ENCODE results near the gene SIT1. TPM values are rescaled to one million over a fixed set of nuclear protein-coding genes. Genes with fewer than 3 reads are reported as not detected.
A peak's percentile ranks its signal among the peaks of the same experiment; 100 is the strongest.

SIT1 gene
- polyA plus RNA-seq, 2 of the 4 experiments (the other 2 are of a cell fraction): not detected

GRCh38 chr9:35683323-35683722 is 32.6 kb upstream of the SIT1 start (continued):
- TF ChIP-seq JUNB (IDR thresholded peaks at IDR 0.05) (no peak), RNF2 (IDR thresholded peaks at IDR 0.05; ENCODE audit: borderline replicate concordance, low read depth) (no peak), KDM5A (IDR thresholded peaks at IDR 0.05) (no peak)

- no peak for DNase-seq (ENCODE audit: low read depth in 1 of 2, low spot score in 1 of 2)
- Histone ChIP-seq H3K27ac (no peak overlapping the region; a peak in 1 of 6 replicates), H3K4me2 (no peak overlapping the region), H3K4me1 (peaks cover 37% of the 10 kb centered on the region), H3K4me3 (no peak overlapping the region), H3K9me3 (no peaks in the 10 kb centered on the region)
- ChIA-PET POLR2A (interaction anchor here (0.7 to 1.1 kb wide), 2 partner anchors 14 to 18 kb away, joined by 3 read pairs; no protein-coding TSS in a partner anchor), CTCF (interaction anchor here (4.1 to 18.3 kb wide), 3 partner anchors 14 to 47 kb away, joined by 20 to 498 read pairs (median 72); partner anchors contain the start of genes ARHGEF39, CA9, CCDC107 and RMRP)
- ATAC-seq: no peak
- TF ChIP-seq FOSB (CRISPR knock-in tag; IDR thresholded peaks at IDR 0.05) (no peak), JUN (IDR thresholded peaks at IDR 0.05) (0 out of 5 replicates have a peak, but pooled peaks of 1 of the 2 experiments have one; percentile 5)
- FAIRE-seq: no peak
- WGBS (ENCODE audit: missing lambda C conversion rate): 81% methylated on average over 10 of the region's 10 CpGs
These were observed 32.0 kb upstream of the SIT1 start for GRCh38 chr9:35682520-35683315.

- DNase-seq (ENCODE audit: low read depth in 1 of 2, low spot score in 1 of 2) (no peak), FAIRE-seq (no peak), ATAC-seq (no peak; a peak in 1 of 6 replicates)
- 76% methylated on average over 6 of the region's 6 CpGs for WGBS (ENCODE audit: missing lambda C conversion rate)
- POLR2A ChIA-PET: no interaction called here
- Histone ChIP-seq H3K27ac (no peak overlapping the region), H3K9me3 (no peaks in the 10 kb centered on the region), H3K4me2 (no peak overlapping the region), H3K4me1 (peaks cover 31% of the 10 kb centered on the region), H3K4me3 (no peak overlapping the region)
- TF ChIP-seq MAZ (IDR thresholded peaks at IDR 0.05; ENCODE audit: borderline replicate concordance, low read depth, low read length) (no peak), JUN (IDR thresholded peaks at IDR 0.05) (0 out of 5 replicates have a peak, but pooled peaks of 1 of the 2 experiments have one; percentile 1)
- CTCF ChIA-PET: interaction anchor here (18.3 kb wide), 1 partner anchor 16 kb away, joined by 498 read pairs; the partner anchor contains the start of genes ARHGEF39, CA9, CCDC107 and RMRP
These were observed 31.3 kb upstream of the SIT1 start for GRCh38 chr9:35682051-35682450.

GRCh38 chr9:35681341-35682002 is 30.7 kb upstream of the SIT1 start:
- no peak overlapping the region for H3K4me3 ChIP-seq
- ChIA-PET CTCF (interaction anchor here (1.7 to 18.3 kb wide), 4 partner anchors 15 to 35 kb away, joined by 8 to 498 read pairs (median 75); partner anchors contain the start of genes ARHGEF39, CA9, CCDC107 and RMRP), POLR2A (interaction anchor here (1.0 to 2.2 kb wide), 3 partner anchors 9 to 51 kb away, joined by 4 to 9 read pairs (median 4); partner anchors contain the start of genes CREB3 and TLN1)
- H3K27ac ChIP-seq: no peak overlapping the region
- FAIRE-seq (no peak), ATAC-seq (peak in 1 of 2 experiments; percentile 13; a peak in 3 of 6 replicates), DNase-seq (ENCODE audit: low read depth in 1 of 2, low spot score in 1 of 2) (no peak)
- no peak for TF ChIP-seq POLR2AphosphoS2 (conservative IDR thresholded peaks at IDR 0.05; ENCODE audit: low read length)
- no peak for TF ChIP-seq ZC3H11A (IDR thresholded peaks at IDR 0.05)
- TF ChIP-seq CHD4 (IDR thresholded peaks at IDR 0.05; ENCODE audit: borderline replicate concordance): no peak
- TF ChIP-seq ATOH8 (CRISPR knock-in tag; IDR thresholded peaks at IDR 0.05; ENCODE audit: low read depth): no peak
- no peak for TF ChIP-seq MAZ (IDR thresholded peaks at IDR 0.05; ENCODE audit: borderline replicate concordance, low read depth, low read length)
- no peak for TF ChIP-seq USF2 (IDR thresholded peaks at IDR 0.05)
- no peak for TF ChIP-seq ZSCAN20 (CRISPR knock-in tag; IDR thresholded peaks at IDR 0.05)
- TF ChIP-seq HOXB13 (CRISPR knock-in tag; IDR thresholded peaks at IDR 0.05; ENCODE audit: low read depth): no peak
- TF ChIP-seq FOSB (CRISPR knock-in tag; IDR thresholded peaks at IDR 0.05): no peak
- TF ChIP-seq CHD2 (IDR thresholded peaks at IDR 0.05; ENCODE audit: low read length, partially characterized antibody): no peak
- TF ChIP-seq RNF2 (IDR thresholded peaks at IDR 0.05; ENCODE audit: borderline replicate concordance, low read depth): no peak
- no peak overlapping the region for H3K4me2 ChIP-seq
- H3K4me1 ChIP-seq: peaks cover 25% of the 10 kb centered on the region
- H3K9me3 ChIP-seq: no peaks in the 10 kb centered on the region
- WGBS (ENCODE audit: missing lambda C conversion rate): 59% methylated on average over 3 of the region's 3 CpGs
